Measurements from ENCODE around the gene OGFRL1.

DNA sequence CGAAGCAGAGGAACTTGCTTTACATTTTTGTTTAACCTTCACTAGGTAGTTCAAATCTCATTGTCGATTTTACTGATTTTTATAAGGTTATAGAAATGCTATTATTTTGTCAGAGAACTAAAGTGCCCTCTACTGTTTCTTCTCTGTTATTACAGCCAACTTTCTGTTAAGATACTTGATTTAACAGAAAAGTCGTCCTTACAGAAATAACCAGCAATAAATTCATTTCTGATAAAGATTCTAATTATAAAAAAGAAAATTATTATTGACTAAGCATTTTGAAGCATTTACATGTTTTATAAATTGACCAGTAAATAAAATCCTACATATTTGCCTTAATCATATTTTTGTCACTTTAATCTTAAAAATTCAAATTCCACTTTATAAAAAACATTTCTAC is 60.8 kb downstream of the OGFRL1 start:
- TF ChIP-seq EP300 (IDR thresholded peaks at IDR 0.05; ENCODE audit: low read depth in 2 of 2, low read length in 2 of 2) (no peak), EP300 (CRISPR knock-in tag; IDR thresholded peaks at IDR 0.05; ENCODE audit: borderline replicate concordance) (no peak), ZNF17 (CRISPR knock-in tag; IDR thresholded peaks at IDR 0.05) (no peak), EHMT2 (IDR thresholded peaks at IDR 0.05; ENCODE audit: borderline replicate concordance, low read depth, low read length) (no peak), RNF2 (conservative IDR thresholded peaks at IDR 0.05; ENCODE audit: low read depth) (no peak)
- TF ChIP-seq, protein P1, sequence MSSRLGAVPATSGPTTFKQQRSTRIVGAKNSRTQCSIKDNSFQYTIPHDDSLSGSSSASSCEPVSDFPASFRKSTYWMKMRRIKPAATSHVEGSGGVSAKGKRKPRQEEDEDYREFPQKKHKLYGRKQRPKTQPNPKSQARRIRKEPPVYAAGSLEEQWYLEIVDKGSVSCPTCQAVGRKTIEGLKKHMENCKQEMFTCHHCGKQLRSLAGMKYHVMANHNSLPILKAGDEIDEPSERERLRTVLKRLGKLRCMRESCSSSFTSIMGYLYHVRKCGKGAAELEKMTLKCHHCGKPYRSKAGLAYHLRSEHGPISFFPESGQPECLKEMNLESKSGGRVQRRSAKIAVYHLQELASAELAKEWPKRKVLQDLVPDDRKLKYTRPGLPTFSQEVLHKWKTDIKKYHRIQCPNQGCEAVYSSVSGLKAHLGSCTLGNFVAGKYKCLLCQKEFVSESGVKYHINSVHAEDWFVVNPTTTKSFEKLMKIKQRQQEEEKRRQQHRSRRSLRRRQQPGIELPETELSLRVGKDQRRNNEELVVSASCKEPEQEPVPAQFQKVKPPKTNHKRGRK (CRISPR knock-in tag; IDR thresholded peaks at IDR 0.05), result no peak
- TF ChIP-seq, protein P2, sequence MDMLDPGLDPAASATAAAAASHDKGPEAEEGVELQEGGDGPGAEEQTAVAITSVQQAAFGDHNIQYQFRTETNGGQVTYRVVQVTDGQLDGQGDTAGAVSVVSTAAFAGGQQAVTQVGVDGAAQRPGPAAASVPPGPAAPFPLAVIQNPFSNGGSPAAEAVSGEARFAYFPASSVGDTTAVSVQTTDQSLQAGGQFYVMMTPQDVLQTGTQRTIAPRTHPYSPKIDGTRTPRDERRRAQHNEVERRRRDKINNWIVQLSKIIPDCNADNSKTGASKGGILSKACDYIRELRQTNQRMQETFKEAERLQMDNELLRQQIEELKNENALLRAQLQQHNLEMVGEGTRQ (IDR thresholded peaks at IDR 0.05; ENCODE audit: low read depth, low read length), result no peak
- TF ChIP-seq, protein P2 (CRISPR knock-in tag; IDR thresholded peaks at IDR 0.05; ENCODE audit: borderline replicate concordance), result no peak
- TF ChIP-seq, protein P3, sequence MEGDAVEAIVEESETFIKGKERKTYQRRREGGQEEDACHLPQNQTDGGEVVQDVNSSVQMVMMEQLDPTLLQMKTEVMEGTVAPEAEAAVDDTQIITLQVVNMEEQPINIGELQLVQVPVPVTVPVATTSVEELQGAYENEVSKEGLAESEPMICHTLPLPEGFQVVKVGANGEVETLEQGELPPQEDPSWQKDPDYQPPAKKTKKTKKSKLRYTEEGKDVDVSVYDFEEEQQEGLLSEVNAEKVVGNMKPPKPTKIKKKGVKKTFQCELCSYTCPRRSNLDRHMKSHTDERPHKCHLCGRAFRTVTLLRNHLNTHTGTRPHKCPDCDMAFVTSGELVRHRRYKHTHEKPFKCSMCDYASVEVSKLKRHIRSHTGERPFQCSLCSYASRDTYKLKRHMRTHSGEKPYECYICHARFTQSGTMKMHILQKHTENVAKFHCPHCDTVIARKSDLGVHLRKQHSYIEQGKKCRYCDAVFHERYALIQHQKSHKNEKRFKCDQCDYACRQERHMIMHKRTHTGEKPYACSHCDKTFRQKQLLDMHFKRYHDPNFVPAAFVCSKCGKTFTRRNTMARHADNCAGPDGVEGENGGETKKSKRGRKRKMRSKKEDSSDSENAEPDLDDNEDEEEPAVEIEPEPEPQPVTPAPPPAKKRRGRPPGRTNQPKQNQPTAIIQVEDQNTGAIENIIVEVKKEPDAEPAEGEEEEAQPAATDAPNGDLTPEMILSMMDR (CRISPR knock-in tag; IDR thresholded peaks at IDR 0.05), result peak; percentile 37; the same call in 1 of the 2 replicates
- TF ChIP-seq, protein P4, sequence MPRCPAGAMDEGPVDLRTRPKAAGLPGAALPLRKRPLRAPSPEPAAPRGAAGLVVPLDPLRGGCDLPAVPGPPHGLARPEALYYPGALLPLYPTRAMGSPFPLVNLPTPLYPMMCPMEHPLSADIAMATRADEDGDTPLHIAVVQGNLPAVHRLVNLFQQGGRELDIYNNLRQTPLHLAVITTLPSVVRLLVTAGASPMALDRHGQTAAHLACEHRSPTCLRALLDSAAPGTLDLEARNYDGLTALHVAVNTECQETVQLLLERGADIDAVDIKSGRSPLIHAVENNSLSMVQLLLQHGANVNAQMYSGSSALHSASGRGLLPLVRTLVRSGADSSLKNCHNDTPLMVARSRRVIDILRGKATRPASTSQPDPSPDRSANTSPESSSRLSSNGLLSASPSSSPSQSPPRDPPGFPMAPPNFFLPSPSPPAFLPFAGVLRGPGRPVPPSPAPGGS (CRISPR knock-in tag; IDR thresholded peaks at IDR 0.05), result no peak

Measured in HepG2 (cell line).